GM18498 (cell line): Measurements from ENCODE around the gene MYLK4.
A peak's percentile ranks its signal among the peaks of the same experiment; 100 is the strongest.

Experiments used
- ATAC-seq: cut with Tn5 transposase; IDR thresholded peaks from one replicate; pipeline ENCODE4 v1.9.1; 2021; ENCODE audit warnings: mild to moderate bottlenecking, moderate library complexity; ENCODE audit not compliant: unreplicated experiment

Gene MYLK4

GRCh38 chr6:2665146-2666070, 85.3 kb downstream of the MYLK4 start:
- no peak for ATAC-seq

- ATAC-seq = no peak
Observed at GRCh38 chr6:2663123-2663522, 87.6 kb downstream of the MYLK4 start.

DNA sequence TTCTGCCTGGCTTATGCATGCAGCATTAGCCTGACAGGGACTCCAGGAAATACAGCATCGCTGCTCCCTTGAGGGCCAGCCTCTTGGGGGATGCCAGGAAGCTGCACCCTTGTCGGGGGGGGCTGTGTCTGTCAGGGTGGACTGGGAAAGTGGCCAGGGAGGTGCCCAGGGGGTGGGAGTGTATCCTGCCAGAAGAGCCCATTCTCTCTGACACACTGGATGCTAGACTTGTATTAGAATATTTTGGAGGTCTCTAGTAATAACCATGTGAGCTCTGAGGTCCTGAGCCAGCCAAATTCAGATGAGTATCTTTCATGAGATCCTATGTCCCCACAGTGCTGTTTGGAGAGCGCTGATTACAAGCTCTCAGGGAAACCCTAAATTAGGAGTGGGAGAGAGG, 89.1 kb downstream of the MYLK4 start:
- no peak for ATAC-seq

DNA sequence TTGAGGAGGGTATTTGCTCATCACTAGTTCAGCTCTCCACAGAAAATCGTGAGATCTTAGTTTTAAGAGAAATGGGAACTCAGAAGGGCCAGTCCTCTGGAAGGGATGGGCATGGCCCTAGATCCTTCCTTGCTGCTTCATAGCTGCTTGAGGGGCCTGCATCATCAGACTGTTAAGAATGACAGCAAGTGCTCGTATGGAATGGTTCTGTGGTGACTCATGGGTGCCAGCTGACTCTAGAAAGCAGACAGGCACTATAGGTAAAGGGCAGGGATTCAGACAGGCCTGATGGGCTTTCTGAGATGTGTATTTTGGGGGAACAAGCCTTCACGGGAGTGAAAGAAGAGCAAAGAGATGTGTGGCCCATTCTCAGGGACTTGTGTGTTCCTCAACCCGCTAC, 90.8 kb downstream of the MYLK4 start:
- ATAC-seq = no peak

- no peak for ATAC-seq
Observed at GRCh38 chr6:2659381-2659780, 91.3 kb downstream of the MYLK4 start.

GRCh38 chr6:2658788-2659187, 91.9 kb downstream of the MYLK4 start:
- ATAC-seq = peak; percentile 61

DNA sequence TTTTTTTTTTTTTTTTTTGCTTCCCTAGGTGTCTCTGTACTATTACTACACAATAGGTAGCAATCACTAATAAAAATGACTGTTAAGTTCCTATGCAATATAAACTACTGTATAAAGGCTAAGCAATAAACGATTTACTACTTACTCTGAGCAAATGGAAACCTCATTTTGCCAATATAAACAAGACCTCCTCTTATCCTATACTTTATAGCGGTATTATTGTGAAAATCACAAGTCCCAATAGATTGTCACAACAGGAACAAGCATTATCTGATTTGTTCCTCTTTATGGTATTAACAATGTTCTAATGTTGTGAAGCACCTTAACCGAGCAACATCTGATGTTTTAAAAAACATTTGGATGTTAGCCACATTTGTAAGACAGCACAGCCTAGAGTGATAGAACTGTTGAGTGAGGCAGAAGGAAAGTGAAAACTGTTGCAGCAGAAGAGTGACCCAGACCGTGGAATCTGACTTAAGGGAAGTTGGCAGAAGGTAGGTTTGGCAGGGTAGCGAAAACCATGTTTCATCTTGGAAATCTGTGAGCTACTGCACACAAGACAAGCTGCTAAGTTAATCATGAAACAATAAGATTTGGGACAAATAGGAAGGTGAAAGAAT, 94.2 kb downstream of the MYLK4 start:
- ATAC-seq = no peak

DNA sequence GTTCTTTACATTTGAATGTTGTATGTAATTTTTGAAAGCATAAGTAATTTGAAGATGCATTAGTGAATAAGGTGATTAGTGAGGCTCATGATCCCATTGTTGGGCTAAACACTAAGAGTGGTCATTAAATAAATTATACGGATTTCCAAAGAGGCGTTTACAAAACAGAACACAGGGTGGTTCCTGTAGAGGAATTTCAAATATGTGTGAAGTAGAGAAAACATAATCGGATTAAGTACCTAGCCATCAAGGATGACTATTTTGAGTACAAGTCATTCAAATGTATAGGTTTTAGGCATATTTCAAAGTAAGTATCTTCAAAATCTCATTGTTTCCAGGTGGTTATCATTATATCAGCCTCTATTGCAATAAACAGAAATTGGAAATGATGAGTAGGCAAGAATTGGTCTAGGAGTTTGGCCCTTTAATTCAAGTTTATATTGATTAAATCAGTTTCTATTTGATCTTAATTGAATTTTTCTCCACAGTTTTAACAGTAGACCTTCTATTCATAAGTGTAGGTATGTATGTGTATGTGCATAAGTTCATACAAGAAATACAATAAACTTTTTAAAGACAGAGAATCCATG, 94.8 kb downstream of the MYLK4 start:
- no peak for ATAC-seq

DNA sequence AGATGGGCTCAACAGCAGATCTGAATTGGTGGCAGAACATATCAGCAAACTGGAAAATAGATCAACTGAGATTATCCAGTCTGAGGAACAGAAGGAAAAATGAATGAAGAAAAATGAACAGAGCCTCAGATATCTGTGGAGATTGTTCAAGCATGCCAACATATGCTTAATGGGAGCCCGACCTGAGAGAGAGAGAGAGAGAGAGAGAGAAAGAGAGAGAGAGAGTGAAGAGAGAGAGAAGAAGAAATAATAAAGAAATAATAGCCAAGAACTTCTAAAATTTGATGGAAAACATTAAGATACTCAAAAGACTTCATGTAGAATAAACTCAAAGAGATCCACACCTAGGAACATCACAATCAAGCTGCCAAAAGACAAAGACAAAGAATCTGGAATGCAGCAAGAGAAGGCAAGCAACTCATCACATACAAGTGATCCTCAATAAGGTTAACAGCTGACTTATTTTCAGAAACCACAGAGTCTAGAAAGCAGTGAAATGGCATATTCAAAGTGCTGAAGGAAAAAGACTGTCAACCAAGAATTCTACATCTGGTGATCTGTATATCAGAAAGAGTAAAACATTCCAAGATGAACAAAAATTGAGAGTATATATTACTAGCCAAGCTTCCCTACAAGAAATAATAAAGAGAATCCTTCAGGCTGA, 97.2 kb downstream of the MYLK4 start:
- no peak for ATAC-seq

GRCh38 chr6:2652611-2653010, 98.1 kb downstream of the MYLK4 start:
- ATAC-seq = no peak

GRCh38 chr6:2651961-2652360, 98.8 kb downstream of the MYLK4 start:
- ATAC-seq = no peak

DNA sequence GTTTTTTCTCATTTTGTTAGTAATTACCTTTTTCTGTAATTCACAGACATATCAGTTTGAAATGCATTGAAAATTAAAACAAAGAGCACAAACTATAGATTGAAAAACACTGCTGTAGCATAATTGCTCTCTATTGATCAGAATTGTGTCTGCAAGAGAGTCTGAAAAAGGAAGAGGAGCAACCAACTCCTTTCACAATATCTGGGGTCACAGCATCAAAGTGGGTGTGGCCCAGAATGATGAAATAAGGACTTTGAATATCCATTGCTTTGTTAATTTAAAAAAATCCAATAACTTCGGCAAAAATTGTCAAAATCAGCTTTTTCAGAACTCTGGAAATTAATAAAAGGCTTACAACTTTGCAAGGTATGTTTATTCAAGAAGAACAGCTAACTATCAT, 99.2 kb downstream of the MYLK4 start:
- ATAC-seq = no peak

DNA sequence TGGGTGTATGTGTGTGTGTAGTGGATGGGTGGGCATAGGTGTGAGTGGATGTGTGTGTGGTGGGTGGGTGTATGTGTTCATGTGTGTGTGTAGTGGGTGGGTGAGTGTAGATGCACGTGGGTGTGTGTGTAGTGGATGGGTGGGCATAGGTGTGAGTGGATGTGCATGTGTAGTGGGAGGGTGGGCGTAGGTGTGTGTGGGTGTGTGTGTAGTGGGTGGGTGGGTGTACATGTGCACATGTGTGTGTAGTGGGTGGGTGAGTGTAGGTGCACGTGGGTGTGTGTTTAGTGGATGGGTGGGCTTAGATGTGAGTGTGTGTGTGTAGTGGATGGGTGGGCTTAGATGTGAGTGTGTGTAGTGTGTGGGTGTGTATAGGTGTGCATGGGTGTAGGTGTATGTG, 104.4 kb downstream of the MYLK4 start:
- ATAC-seq = no peak

DNA sequence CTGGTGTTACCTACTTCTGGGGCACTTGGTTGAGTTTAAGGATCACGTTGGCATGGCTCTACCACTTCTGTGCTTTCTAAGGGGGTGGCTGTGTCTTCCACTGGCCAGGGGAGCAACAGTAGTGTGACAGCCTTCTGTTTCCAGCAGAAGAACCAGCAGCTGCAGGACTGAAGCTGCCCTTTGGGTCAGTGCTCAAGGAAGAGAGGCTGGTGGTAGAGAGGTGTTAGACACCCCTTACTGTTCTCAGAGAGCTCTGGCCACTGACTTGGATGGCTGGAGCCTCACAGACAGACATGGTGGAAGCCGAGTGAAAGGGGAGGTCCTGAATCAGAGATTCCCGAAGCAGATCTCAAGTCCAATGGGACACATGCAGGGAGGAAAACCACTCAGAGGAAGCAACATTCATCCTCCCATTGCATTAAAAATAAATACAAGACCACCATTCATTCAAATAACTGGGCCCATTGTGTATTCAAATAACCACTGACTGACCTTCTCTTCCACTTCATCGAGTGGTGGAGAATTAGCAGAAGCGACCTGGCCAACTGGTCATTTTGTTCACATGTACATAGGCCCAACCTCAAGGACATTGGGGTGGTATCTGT, 106.7 kb downstream of the MYLK4 start:
- ATAC-seq = no peak

DNA sequence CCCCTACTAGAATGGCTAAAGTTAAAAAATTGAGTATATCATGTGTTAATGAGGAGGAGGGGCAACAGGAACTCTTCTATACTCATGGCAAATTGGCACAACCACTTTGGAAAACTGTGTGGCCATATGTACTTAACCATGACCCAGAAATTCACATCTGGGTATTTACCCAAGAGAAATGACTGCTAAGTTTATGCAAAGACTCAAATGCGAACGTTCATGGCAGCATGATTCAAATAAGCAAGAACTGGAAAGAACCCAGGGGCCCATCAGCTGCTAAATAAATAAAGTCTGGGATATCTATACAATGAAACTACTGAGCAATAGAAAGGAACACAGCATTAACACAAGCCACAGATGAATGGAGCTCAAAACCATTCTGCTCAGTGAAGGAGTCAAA, 107.6 kb downstream of the MYLK4 start:
- no peak for ATAC-seq

DNA sequence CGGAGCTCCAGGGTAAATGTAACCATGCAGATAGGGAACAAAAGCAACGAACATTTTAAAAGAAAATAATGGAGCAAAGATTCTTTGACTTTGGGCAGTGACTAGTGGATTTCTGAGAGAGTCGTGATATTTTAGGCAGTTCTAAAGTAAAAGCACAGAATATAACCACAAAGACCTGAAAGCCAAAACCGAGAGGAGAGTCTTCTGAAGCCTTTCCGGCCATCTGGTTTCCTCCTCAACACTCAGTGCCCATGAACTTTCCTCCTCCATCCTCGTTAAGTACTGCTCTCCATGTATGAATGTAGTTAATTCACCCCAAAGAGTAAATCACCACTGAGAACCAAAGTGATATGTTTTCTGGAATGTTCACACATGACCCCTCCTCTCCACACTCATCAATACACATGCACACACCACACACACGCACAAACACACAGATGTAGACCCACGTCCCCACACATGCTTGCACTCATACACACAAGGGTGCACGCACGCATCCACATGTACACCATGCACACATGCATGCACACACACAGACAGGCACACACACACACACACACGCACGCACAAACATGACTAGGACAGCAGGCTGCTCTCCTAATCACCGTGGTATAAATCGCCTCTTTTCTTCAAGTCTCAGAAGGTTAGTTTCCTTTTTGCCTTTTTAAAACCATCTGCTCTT, 109.5 kb downstream of the MYLK4 start:
- ATAC-seq = peak; percentile 69

- ATAC-seq = no peak
Observed at GRCh38 chr6:2640551-2640950, 110.2 kb downstream of the MYLK4 start.

- ATAC-seq = no peak
Observed at GRCh38 chr6:2639896-2640295, 110.8 kb downstream of the MYLK4 start.

GRCh38 chr6:2639167-2639566, 111.6 kb downstream of the MYLK4 start:
- ATAC-seq = no peak

DNA sequence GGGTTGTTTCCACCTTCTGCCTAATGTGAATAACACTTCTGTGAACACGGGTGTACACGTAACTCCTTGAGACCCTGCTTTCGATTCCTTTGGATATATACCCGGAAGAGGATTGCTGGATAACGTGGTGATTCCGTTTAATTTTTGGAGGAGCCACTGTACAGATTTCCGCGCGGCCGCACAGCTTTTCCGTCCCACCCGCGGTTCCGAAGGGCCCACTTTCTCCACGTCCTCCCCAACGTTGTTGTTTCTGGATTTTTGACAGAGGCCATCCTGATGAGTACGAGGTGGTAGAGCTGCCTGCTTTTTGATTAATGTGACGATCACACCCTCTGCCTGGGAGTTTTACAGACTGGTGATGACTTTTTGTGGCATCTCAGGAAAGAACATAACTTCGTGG, 114.0 kb downstream of the MYLK4 start:
- ATAC-seq = no peak

DNA sequence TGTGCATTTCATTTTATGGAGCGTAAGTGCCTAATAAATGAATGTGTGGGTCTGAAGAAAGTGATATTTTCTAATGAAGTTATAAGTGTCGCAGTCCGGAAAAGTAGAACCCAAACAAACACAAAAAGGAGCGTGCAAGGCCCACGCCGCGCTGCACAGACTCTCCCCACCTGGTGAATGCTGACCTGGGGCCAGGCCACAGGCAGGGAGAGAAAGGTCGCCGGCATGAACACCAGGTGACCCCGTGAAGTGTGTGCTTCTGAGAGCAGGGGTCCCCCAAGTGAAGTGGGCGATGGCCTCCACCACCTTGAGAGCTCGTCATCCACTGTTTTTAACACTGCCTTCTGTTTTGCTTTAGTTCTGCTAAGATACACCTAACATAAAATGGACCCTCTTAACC, 114.8 kb downstream of the MYLK4 start:
- ATAC-seq = no peak
